ENCODE data around the gene BARHL2.

The BARHL2 gene

GRCh38 chr1:90724361-90724760, 7.3 kb upstream of the BARHL2 start:
- no peak for DNase-seq

- no peak for DNase-seq
These were observed 6.5 kb upstream of the BARHL2 start for GRCh38 chr1:90723590-90724108.

GRCh38 chr1:90722874-90723589, 5.9 kb upstream of the BARHL2 start:
- DNase-seq = no peak

- peak; percentile 78 for DNase-seq
These were observed 4.4 kb upstream of the BARHL2 start for GRCh38 chr1:90721210-90722194.

- no peak for DNase-seq
These were observed 3.1 kb upstream of the BARHL2 start for GRCh38 chr1:90720145-90720636.

GRCh38 chr1:90719330-90720144, 2.4 kb upstream of the BARHL2 start:
- no peak for DNase-seq

GRCh38 chr1:90718411-90719329, 1.6 kb upstream of the BARHL2 start:
- DNase-seq = no peak

- DNase-seq = no peak
These were observed 736 bp upstream of the BARHL2 start for GRCh38 chr1:90717665-90718410.

GRCh38 chr1:90717356-90717664, 208 bp upstream of the BARHL2 start:
- DNase-seq = no peak

GRCh38 chr1:90716243-90716551, 905 bp downstream of the BARHL2 start:
- no peak for DNase-seq

GRCh38 chr1:90715309-90715708, 1.8 kb downstream of the BARHL2 start:
- DNase-seq = no peak

- no peak for DNase-seq
These were observed 2.6 kb downstream of the BARHL2 start for GRCh38 chr1:90714521-90714951.

- DNase-seq = no peak
These were observed 3.2 kb downstream of the BARHL2 start for GRCh38 chr1:90713741-90714509.

GRCh38 chr1:90712915-90713730, 4.0 kb downstream of the BARHL2 start:
- DNase-seq = no peak

GRCh38 chr1:90712153-90712856, 4.8 kb downstream of the BARHL2 start:
- DNase-seq = no peak

GRCh38 chr1:90711696-90712095, 5.4 kb downstream of the BARHL2 start:
- DNase-seq = no peak

GRCh38 chr1:90710579-90711536, 6.2 kb downstream of the BARHL2 start:
- DNase-seq = no peak
